Measurements from ENCODE around the gene ADAM19.

ADAM19 gene

GRCh38 chr5:157575381-157576020 is at the start of gene ADAM19:
ADAM19 (minus strand) TSS chr5:157575775; CDS start chr5:157575696, 79 bp downstream.
- 0 out of 2 replicates have a peak, but pooled peaks cover 6% of the 10 kb centered on the region for H3K36me3 ChIP-seq
- no peaks in the 10 kb centered on the region for H3K27me3 ChIP-seq (ENCODE audit: insufficient read depth, low read depth, severe bottlenecking)
- peak within 1 kb of the TSS; percentile 63 for H3K27ac ChIP-seq
- peak within 1 kb of the TSS; percentile 85 for H3K4me3 ChIP-seq (ENCODE audit: low read depth, low read length)
- DNase-seq = peak; percentile 69
- H3K9me3 ChIP-seq (ENCODE audit: severe bottlenecking) = no peaks in the 10 kb centered on the region
- TF ChIP-seq CTCF (IDR thresholded peaks at IDR 0.05; ENCODE audit: low read depth, low read length) = no peak

- DNase-seq = no peak
- Histone ChIP-seq H3K9me3 (ENCODE audit: severe bottlenecking) (no peaks in the 10 kb centered on the region), H3K27ac (no peak overlapping the region), H3K36me3 (no peaks in the 10 kb centered on the region), H3K4me3 (ENCODE audit: low read depth, low read length) (no peak overlapping the region), H3K27me3 (ENCODE audit: insufficient read depth, low read depth, severe bottlenecking) (no peaks in the 10 kb centered on the region)
- no peak for TF ChIP-seq CTCF (IDR thresholded peaks at IDR 0.05; ENCODE audit: low read depth, low read length)
Measured at GRCh38 chr5:157624144-157624543, 48.6 kb upstream of the ADAM19 start.

GRCh38 chr5:157620776-157621175 is 45.2 kb upstream of the ADAM19 start:
- Histone ChIP-seq H3K27ac (no peak overlapping the region), H3K9me3 (ENCODE audit: severe bottlenecking) (no peaks in the 10 kb centered on the region), H3K36me3 (no peaks in the 10 kb centered on the region), H3K4me3 (ENCODE audit: low read depth, low read length) (no peak overlapping the region), H3K27me3 (ENCODE audit: insufficient read depth, low read depth, severe bottlenecking) (no peaks in the 10 kb centered on the region)
- no peak for TF ChIP-seq CTCF (IDR thresholded peaks at IDR 0.05; ENCODE audit: low read depth, low read length)
- DNase-seq = no peak

- DNase-seq = no peak
- no peaks in the 10 kb centered on the region for H3K36me3 ChIP-seq
- H3K27me3 ChIP-seq (ENCODE audit: insufficient read depth, low read depth, severe bottlenecking) = no peaks in the 10 kb centered on the region
- no peak for TF ChIP-seq CTCF (IDR thresholded peaks at IDR 0.05; ENCODE audit: low read depth, low read length)
- no peak overlapping the region for H3K27ac ChIP-seq
- H3K4me3 ChIP-seq (ENCODE audit: low read depth, low read length) = no peak overlapping the region
- H3K9me3 ChIP-seq (ENCODE audit: severe bottlenecking) = no peaks in the 10 kb centered on the region
Measured at GRCh38 chr5:157618191-157618765, 42.7 kb upstream of the ADAM19 start.

- H3K36me3 ChIP-seq = no peaks in the 10 kb centered on the region
- no peak for DNase-seq
- H3K27me3 ChIP-seq (ENCODE audit: insufficient read depth, low read depth, severe bottlenecking) = no peaks in the 10 kb centered on the region
- no peak overlapping the region for H3K27ac ChIP-seq
- H3K4me3 ChIP-seq (ENCODE audit: low read depth, low read length) = no peak overlapping the region
- no peaks in the 10 kb centered on the region for H3K9me3 ChIP-seq (ENCODE audit: severe bottlenecking)
- no peak for TF ChIP-seq CTCF (IDR thresholded peaks at IDR 0.05; ENCODE audit: low read depth, low read length)
Measured at GRCh38 chr5:157616785-157617184, 41.2 kb upstream of the ADAM19 start.

Measured in WERI-Rb-1 (cell line).